HepG2 (cell line): ENCODE data around the gene ZSCAN5C. TPM values are rescaled to one million over a fixed set of nuclear protein-coding genes. Genes with fewer than 3 reads are reported as not detected.
A peak's percentile ranks its signal among the peaks of the same experiment; 100 is the strongest.

Experiments
- ATAC-seq: fragments of 200-7000 bp; cut with Tn5 transposase; 3 replicates; pipeline ENCODE4 v1.9.1; 2020; ENCODE audit warnings: mild to moderate bottlenecking, moderate library complexity
- BruUV-seq: library from RNA; stranded (reverse); fragments of 400-500 nt; replicated peaks from 2 replicates; lab custom pipeline; 2021; lab: Mats Ljungman, UMichigan
- CTCF ChIA-PET: fragments of 300-600 bp; formaldehyde crosslinking; extraction: SDS; loops from one replicate; lab custom pipeline; 2021; ENCODE audit warnings: low total read pairs, inconsistent platforms, low intra/inter-chr PET ratio; lab: Yijun Ruan, JAX
- POLR2A ChIA-PET: fragments of 350-600 bp; sonication (Branson Sonifier 250); formaldehyde crosslinking; loops from one replicate; lab custom pipeline; 2020; ENCODE audit warnings: antibody characterized with exemption, inconsistent platforms; lab: Yijun Ruan, JAX
- DNase-seq: peaks from one replicate; pipeline ENCODE4 v3.0.0-alpha.2; 2015; ENCODE audit warnings: low spot score
- FAIRE-seq: peaks from 3 replicates; lab custom pipeline; 2011; peaks lifted over from hg19 to GRCh38; lab: Jason Lieb, UNC
- H2AFZ ChIP-seq: one replicate; pipeline ENCODE4 v1.6.1; 2011; ENCODE audit warnings: low read length, inconsistent platforms
- H3K27ac ChIP-seq: fragments of 300-600 bp; 3 replicates; pipeline ENCODE4 v1.8.0; 2011; ENCODE audit warnings: mixed run types, mild to moderate bottlenecking, mixed read lengths, low read length, inconsistent platforms; ENCODE audit not compliant: insufficient read depth; ENCODE audit errors: extremely low read length
- H3K27me3 ChIP-seq, 2 experiments: fragments of 200-600 bp in 1 of 2; 2 replicates in 1 of 2; 3 replicates in 1 of 2; pipeline versions ENCODE4 v1.6.0 to v1.8.0; 2011; ENCODE audit warnings: low read length in 2 of 2, mild to moderate bottlenecking in 2 of 2, moderate library complexity in 2 of 2, inconsistent platforms in 1 of 2; ENCODE audit not compliant: insufficient read depth in 2 of 2, control insufficient read depth in 1 of 2
- H3K36me3 ChIP-seq, 2 experiments: fragments of 200-600 bp in 1 of 2; replicated peaks in 1 of 2; 2 replicates in 1 of 2; 3 replicates in 1 of 2; pipeline versions ENCODE4 v1.5.1 to v1.8.0; 2011; ENCODE audit warnings: low read length in 2 of 2, inconsistent platforms in 1 of 2; ENCODE audit not compliant: insufficient read depth in 2 of 2, control insufficient read depth in 1 of 2
- H3K4me1 ChIP-seq: 2 replicates; pipeline ENCODE4 v1.5.1; 2012; ENCODE audit warnings: low read length, inconsistent platforms; ENCODE audit not compliant: insufficient read depth
- H3K4me2 ChIP-seq: 2 replicates; pipeline ENCODE4 v1.6.0; 2011; ENCODE audit warnings: low read depth, low read length, inconsistent platforms
- H3K4me3 ChIP-seq, 3 experiments: fragments of 200-600 bp in 1 of 3; sonication (generic), shearing (Covaris generic) in 1 of 3; replicated peaks in 1 of 3; 2 replicates each; pipeline ENCODE4 v1.5.1; 2011 to 2016; ENCODE audit warnings: low read length in 3 of 3, inconsistent platforms in 2 of 3, low read depth in 2 of 3, mild to moderate bottlenecking in 2 of 3, control low read depth in 1 of 3, mixed read lengths in 1 of 3; ENCODE audit not compliant: insufficient read depth in 1 of 3
- H3K79me2 ChIP-seq: one replicate; pipeline ENCODE4 v1.6.1; 2011; ENCODE audit warnings: low read length, inconsistent platforms; ENCODE audit not compliant: insufficient read depth
- H3K9ac ChIP-seq: 2 replicates; pipeline ENCODE4 v1.6.0; 2011; ENCODE audit warnings: mild to moderate bottlenecking, low read depth, low read length, inconsistent platforms; ENCODE audit not compliant: insufficient read depth
- H3K9me3 ChIP-seq: 2 replicates; pipeline ENCODE4 v1.5.1; 2012; ENCODE audit warnings: mild to moderate bottlenecking, low read length
- H4K20me1 ChIP-seq: 2 replicates; pipeline ENCODE4 v1.6.0; 2011; ENCODE audit warnings: inconsistent platforms, mild to moderate bottlenecking, low read length, moderate library complexity; ENCODE audit not compliant: insufficient read depth
- AFF4 ChIP-seq: sonication (generic); formaldehyde crosslinking; IDR thresholded peaks from 2 replicates; pipeline ENCODE4 v1.4.0; 2020; ENCODE audit warnings: missing genetic modification reagents
- CTCF ChIP-seq: sonication (generic); formaldehyde crosslinking; IDR thresholded peaks from 2 replicates; pipeline ENCODE4 v1.5.0; 2020; ENCODE audit warnings: mild to moderate bottlenecking, missing genetic modification reagents, moderate library complexity
- DDIT3 ChIP-seq: sonication (generic); formaldehyde crosslinking; IDR thresholded peaks from 2 replicates; pipeline ENCODE4 v1.4.0; 2020; ENCODE audit warnings: mild to moderate bottlenecking, missing genetic modification reagents
- MED1 ChIP-seq: sonication (generic); formaldehyde crosslinking; IDR thresholded peaks from 2 replicates; pipeline ENCODE4 v1.4.0; 2020; ENCODE audit warnings: missing genetic modification reagents
- PPARG ChIP-seq: conservative IDR thresholded peaks from 2 replicates; pipeline ENCODE4 v1.6.1; 2016; ENCODE audit warnings: missing biosample characterization, missing genetic modification reagents
- SMARCC2 ChIP-seq: fragments of 450-650 bp; IDR thresholded peaks from 2 replicates; pipeline ENCODE4 v1.6.1; 2017; ENCODE audit warnings: antibody characterized with exemption, mild to moderate bottlenecking
- ZFP1 ChIP-seq: IDR thresholded peaks from 2 replicates; pipeline ENCODE4 v1.6.1; 2016
- ZKSCAN5 ChIP-seq: sonication (generic); formaldehyde crosslinking; IDR thresholded peaks from 2 replicates; pipeline ENCODE4 v1.5.1; 2020; ENCODE audit warnings: mild to moderate bottlenecking, missing genetic modification reagents
- ZMYM3 ChIP-seq: sonication (generic); formaldehyde crosslinking; IDR thresholded peaks from 2 replicates; pipeline ENCODE4 v1.5.1; 2020; ENCODE audit warnings: mild to moderate bottlenecking, missing genetic modification reagents
- ZNF432 ChIP-seq: sonication (generic); formaldehyde crosslinking; IDR thresholded peaks from 2 replicates; pipeline ENCODE4 v1.5.0; 2020; ENCODE audit warnings: missing genetic modification reagents, mild to moderate bottlenecking, borderline replicate concordance
- ZNF552 ChIP-seq: sonication (generic); formaldehyde crosslinking; IDR thresholded peaks from 2 replicates; pipeline ENCODE4 v1.9.0; 2022; ENCODE audit warnings: missing genetic modification reagents, mild to moderate bottlenecking, borderline replicate concordance
- ZNF569 ChIP-seq: sonication (generic); formaldehyde crosslinking; IDR thresholded peaks from 2 replicates; pipeline ENCODE4 v1.5.0; 2020; ENCODE audit warnings: mild to moderate bottlenecking, missing genetic modification reagents, moderate library complexity, borderline replicate concordance
- WGBS: methylation state at CpG from one replicate; pipeline ENCODE4 v1.1.6; 2017; ENCODE audit warnings: low lambda C conversion rate; 5-methylcytosine and 5-hydroxymethylcytosine counted together
- in situ Hi-C: cut with HindIII; loops from 2 replicates; pipeline ENCODE4 v1.10.0; 2017; ENCODE audit warnings: low pct_unique_long_range_greater_than_20kb; ENCODE audit not compliant: extremely low pct_ligation_motif_present
- intact Hi-C: fragments of 100-400 bp; cut with micrococcal nuclease; formaldehyde crosslinking; loops from one replicate; pipeline ENCODE4 v1.10.0; 2022; ENCODE audit not compliant: unreplicated experiment
- polyA plus RNA-seq, 8 experiments: library from polyadenylated mRNA; depleted of rRNA in 3 of 8; stranded (reverse) in 7 of 8; unstranded in 1 of 8; fragments of >200 nt; fragmentation: Illumina TruSeq in 4 of 8; extraction: Trizol in 4 of 8; gene quantifications; 2 replicates each; pipeline versions ENCODE4 v1.2.1 to v1.2.3, GENCODE V29; 2011 to 2016; ENCODE audit warnings: low read depth in 4 of 8, missing spikeins in 1 of 8, mixed read lengths in 1 of 8; ENCODE audit not compliant: insufficient read depth in 1 of 8
- total RNA-seq, 5 experiments: library from RNA; depleted of rRNA; stranded (reverse); fragments of >200 nt; fragmentation: Illumina TruSeq; extraction: Trizol; gene quantifications; 2 replicates each; pipeline ENCODE4 v1.2.3, GENCODE V29; 2016; ENCODE audit warnings: low read depth in 1 of 5

ZSCAN5C gene
- total and polyA plus RNA-seq, 2 of the 13 experiments (the other 11 are each of a cell fraction or from before 2014, with no cell fraction given) = not detected

GRCh38 chr19:56191115-56191514, 11.0 kb upstream of the ZSCAN5C start:
- H3K27ac ChIP-seq = no peak overlapping the region
- no peak for DNase-seq
- no peak overlapping the region for H3K4me2 ChIP-seq
- H3K4me3 ChIP-seq = no peak overlapping the region
- CTCF ChIA-PET = no interaction called here
- no TSS peak for BruUV-seq
- POLR2A ChIA-PET = no interaction called here
- H2AFZ ChIP-seq = no peak overlapping the region
- intact Hi-C loops = no loop called here
- no peaks in the 10 kb centered on the region for H3K4me1 ChIP-seq
- in situ Hi-C loops = no loop called here
- FAIRE-seq = no peak
- no peaks in the 10 kb centered on the region for H3K36me3 ChIP-seq
- ATAC-seq = no peak
- H3K79me2 ChIP-seq = no peaks in the 10 kb centered on the region
- H3K9me3 ChIP-seq = no peaks in the 10 kb centered on the region
- TF ChIP-seq DDIT3 (no peak), PPARG (CRISPR knock-in tag) (no peak), CTCF (CRISPR knock-in tag) (peak; percentile 6; the same call in 1 of the 2 replicates), ZNF432 (CRISPR knock-in tag) (no peak), ZKSCAN5 (CRISPR knock-in tag) (no peak)
- TF ChIP-seq, all 625 proteins: peak for 1
- Histone ChIP-seq H4K20me1 (no peaks in the 10 kb centered on the region), H3K27me3 (peaks cover 0 to 2% of the 10 kb centered on the region in 2 experiments; a peak in 2 of 5 replicates), H3K9ac (no peak overlapping the region)
- 68% methylated on average over 6 of the region's 7 CpGs for WGBS

- DNase-seq (no peak), FAIRE-seq (no peak), ATAC-seq (no peak)
- Histone ChIP-seq H2AFZ (no peak overlapping the region), H3K4me3 (no peak overlapping the region), H3K4me1 (no peaks in the 10 kb centered on the region), H3K36me3 (no peaks in the 10 kb centered on the region), H4K20me1 (no peaks in the 10 kb centered on the region), H3K79me2 (no peaks in the 10 kb centered on the region), H3K27me3 (peaks cover 0 to 2% of the 10 kb centered on the region in 2 experiments; a peak in 2 of 5 replicates), H3K9me3 (no peaks in the 10 kb centered on the region), H3K9ac (no peak overlapping the region), H3K4me2 (no peak overlapping the region), H3K27ac (no peak overlapping the region)
- BruUV-seq = no TSS peak
- in situ Hi-C loops = no loop called here
- CTCF ChIA-PET = no interaction called here
- POLR2A ChIA-PET = no interaction called here
- intact Hi-C loops = no loop called here
- 10% methylated on average over 10 of the region's 10 CpGs for WGBS
- TF ChIP-seq DDIT3 (no peak), ZMYM3 (CRISPR knock-in tag) (no peak), ZNF432 (CRISPR knock-in tag) (no peak), ZFP1 (no peak), AFF4 (no peak), SMARCC2 (no peak), ZNF569 (no peak), ZNF552 (CRISPR knock-in tag) (no peak), MED1 (no peak)
Observed at GRCh38 chr19:56191711-56192110, 10.4 kb upstream of the ZSCAN5C start.
